ENCODE data around the gene SLC15A4.
"Not testable (repeated sequence)": the region's sequence is repeated elsewhere in the genome, so short reads cannot be mapped to it uniquely, and the experiment has no call there.

SLC15A4 gene

DNA sequence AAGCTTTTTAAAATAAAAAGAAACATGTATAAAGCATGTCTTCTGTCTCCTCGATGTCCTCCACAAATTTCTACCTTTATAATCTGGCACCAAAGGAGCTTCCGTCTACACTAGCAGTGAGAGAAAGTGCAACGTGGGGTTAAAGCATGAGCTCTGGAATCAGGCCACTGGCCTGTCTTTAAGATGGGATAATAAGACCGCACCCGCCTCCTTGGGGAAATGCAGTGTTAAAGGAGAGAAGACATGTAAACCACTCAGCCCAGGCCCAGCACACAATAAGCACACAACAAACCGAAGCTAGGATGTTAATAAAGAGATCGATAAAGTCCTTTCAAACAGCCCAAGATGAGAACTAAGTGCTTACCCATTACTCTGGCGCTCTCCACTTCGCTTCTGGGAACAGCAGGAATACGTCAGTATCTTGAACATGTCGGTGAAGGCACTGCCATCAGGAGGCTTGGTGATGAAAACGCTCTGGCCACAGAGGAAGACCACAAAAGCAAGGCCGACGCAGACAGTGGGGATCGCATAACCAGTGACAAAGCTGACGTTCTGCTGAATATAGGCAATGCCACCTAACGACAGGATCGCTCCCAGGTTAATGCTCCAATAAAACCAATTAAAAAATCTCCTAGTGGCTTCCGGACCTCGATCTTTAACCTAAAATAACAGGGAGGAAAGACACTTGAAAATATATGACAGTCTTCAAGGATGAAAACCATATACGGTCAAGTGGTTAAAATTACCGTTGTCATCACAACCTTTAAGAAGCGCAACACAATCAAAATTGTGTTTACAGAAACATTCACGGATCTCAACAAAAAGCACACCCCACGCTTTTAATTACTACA, 9.1 kb downstream of the SLC15A4 start:
- no peak for DNase-seq (ENCODE audit: low read depth in 2 of 2, low spot score in 1 of 2)

DNA sequence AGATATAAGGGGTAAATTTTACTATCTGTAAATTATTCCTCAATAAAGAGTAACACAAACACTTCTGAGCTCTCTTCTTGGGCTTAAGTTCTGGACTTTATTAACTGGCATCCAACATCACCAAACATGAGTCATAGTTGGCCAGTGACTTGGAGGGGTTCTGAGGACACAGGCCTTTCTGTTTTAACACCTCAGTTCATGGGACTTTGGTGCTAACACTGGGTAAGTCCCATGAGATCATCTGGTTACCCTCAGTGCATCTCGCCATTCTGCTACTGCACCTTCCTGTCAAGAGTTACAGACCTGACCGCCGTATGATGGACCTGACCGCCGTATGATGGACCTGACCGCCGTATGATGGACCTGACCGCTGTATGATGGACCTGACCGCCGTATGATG, 9.9 kb downstream of the SLC15A4 start:
- no peak for DNase-seq (ENCODE audit: low read depth in 2 of 2, low spot score in 1 of 2)

DNA sequence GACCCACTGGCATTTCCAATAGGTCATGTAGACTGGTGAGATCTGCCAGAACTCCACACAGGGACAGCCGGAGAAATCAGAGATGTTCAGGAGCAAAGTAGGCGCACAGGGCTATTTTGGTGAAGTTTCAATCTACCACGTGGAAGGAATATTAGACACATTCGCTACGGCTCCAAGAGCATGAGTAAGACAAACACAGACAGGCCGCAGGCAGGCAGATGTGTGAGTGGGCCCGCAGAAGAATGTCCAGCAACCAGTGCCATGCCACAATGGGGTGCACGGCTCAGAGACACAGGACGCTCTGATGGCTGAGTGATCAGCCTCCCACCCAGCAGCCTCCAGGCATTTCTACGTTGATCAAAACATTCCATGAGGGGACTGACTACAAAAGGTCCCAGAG, 10.4 kb downstream of the SLC15A4 start:
- no peak for DNase-seq (ENCODE audit: low read depth in 2 of 2, low spot score in 1 of 2)

DNA sequence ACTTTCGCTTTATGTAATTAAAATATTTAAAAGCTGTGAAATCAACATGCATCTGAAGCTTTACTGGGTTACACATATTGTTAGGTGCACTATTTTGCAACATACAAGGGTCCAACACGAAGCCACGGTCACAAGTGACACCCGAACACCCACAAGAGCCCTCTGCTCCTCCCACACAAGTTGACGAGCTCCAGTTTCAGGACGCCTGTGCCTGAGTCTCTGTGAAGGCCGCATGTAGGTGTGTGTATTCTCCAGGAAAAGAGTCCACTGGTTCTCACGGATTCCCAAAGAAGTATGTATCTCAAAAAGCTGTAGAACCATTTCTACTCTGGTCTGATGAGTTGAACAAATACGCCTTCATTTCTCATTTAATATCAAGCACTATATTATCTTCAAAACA, 12.0 kb downstream of the SLC15A4 start:
- DNase-seq (ENCODE audit: low read depth in 2 of 2, low spot score in 1 of 2) = no peak

DNA sequence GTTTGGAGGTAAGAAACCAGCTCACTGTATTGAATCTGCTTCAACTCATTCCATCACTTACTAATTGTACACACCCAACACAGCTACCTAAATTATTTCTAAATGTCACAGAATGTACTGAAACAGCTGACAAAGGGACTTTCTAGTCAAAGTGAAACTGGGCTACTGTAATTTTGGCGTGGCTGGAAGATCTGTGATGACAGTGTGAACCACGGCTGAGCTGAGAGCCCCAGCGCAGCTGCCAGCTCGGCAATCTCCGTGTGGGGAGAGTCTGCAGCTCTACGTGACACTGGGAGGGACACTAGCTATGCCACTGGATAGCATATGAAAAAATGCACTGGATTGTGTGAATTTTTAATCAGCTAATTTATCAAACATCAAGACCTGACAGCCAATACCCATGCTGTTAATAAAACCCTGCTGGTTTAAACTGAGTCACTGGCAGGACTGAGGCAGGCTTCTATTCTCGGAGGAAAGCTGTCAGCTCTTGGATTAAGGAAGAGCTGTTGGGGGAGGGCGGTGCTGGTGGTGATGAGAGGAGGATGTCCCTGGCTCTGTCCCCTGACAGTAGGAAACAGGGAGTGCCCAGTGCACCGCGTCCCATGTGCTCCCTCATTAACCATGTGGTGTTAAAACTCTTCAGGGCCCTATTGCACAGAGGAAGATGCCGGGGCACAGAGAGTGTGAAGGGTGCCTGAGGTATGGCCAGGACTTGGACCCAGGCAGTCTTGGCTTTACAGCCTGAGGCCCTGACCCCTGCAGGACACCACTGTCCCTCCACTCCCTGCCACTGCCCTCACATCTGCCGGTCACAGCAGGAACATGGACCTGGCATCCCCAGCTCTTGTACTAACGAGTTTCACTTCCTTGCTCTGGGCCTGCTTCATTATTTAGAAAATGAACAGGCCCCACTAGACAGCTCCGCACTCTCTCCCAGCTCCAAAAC, 13.3 kb downstream of the SLC15A4 start:
- DNase-seq (ENCODE audit: low read depth in 2 of 2, low spot score in 1 of 2) = no peak

DNA sequence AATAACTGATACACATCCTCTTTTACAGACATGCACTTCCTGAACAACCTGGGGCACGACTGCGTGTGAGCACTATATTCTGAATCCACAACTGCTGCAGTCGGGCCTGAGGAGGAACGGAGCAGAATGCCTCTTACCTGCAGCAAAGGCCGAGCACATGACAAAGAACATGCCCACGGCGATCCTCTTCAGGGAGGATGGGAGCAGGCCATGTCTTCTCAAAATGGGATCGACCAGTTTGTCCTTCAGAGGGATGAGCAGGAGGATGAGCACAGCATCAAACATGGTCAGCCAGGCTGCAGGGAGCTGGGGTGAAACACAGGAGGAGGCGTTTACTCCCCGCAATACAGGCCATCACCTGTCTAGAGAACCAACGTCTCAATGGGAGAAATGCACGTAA, 15.1 kb downstream of the SLC15A4 start:
- no peak for DNase-seq (ENCODE audit: low read depth in 2 of 2, low spot score in 1 of 2)

DNA sequence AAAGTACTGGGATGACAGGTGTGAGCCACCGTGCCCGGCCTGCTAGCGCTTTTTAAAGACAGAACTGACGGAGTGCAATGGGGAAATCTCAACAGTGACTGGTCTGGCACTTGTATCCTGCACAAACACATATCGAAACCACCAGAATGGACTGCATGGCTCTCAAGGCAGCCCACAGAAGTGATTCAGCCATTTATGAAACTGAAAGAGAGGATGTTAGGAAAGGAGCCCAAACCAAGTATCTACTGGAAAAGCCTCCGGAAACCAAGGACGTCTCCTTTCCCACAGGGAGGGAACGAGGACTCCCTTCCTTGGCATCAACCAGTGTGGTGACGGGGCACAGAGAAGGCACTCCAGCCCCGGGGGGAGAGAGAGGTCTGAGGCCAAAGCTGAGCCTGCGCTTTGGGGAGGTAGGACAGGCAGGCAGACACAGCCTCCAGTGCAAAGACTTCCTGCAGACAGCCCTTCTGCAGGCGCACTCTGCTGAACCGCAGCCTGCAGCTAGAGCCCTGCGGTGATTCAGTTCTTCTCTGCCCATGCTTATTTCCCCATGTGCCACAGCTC, 16.5 kb downstream of the SLC15A4 start:
- no peak for DNase-seq (ENCODE audit: low read depth in 2 of 2, low spot score in 1 of 2)

DNA sequence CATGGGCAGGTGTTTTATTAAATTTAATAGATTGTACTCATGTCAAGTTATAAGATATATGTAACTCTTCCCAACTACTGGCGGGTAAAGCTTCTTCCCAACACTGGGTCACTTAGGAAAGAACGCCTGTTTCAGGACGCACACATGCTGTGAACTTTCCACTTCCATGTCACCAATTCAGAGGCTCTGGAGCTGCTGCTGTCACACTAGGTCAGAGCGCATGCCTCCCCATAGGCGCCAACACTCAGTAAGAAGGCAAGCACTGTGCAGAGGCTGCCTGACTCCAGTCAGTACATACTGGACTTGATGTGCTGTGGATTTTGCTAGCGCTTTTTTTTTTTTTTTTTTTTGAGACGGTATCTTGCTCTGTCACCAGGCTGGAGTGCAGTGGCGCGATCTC, 17.2 kb downstream of the SLC15A4 start:
- DNase-seq (ENCODE audit: low read depth in 2 of 2, low spot score in 1 of 2) = no peak

DNA sequence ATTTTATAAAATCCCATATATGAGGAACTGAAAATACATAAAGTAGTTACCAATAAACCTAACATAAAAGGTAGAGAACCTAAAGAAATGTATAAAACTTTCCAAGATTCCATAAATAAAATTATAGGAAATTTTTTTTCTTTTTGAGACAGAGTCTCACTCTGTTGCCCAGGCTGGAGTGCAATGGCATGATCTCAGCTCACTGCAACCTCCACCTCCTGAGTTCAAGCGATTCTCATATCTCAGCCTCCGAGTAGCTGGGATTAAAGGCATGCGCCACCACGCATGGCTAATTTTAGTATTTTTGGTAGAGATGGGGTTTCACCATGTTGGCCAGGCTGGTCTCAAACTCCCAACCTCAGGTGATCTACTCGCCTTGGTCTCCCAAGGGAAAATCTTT, 18.4 kb downstream of the SLC15A4 start:
- not testable (repeated sequence) for DNase-seq (ENCODE audit: low read depth in 2 of 2, low spot score in 1 of 2)

DNA sequence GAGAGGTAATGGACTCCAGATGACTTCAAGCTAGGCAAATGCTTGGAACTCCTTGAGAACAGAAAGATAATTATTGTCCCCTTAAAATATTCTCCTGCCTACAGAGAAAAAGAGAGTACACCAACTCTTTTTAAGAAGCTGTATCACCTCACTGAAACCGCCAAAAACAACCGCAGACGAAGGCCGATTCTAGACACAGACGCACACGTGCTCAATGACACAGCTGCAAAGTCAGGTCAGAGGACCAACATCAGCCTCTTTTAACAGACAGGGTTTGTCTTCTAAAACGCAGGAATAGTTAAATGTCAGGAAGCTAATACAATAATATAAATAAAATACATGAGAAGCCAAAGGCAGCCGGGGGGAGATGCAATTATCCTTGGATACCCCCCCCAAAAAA, 19.0 kb downstream of the SLC15A4 start:
- no peak for DNase-seq (ENCODE audit: low read depth in 2 of 2, low spot score in 1 of 2)

DNA sequence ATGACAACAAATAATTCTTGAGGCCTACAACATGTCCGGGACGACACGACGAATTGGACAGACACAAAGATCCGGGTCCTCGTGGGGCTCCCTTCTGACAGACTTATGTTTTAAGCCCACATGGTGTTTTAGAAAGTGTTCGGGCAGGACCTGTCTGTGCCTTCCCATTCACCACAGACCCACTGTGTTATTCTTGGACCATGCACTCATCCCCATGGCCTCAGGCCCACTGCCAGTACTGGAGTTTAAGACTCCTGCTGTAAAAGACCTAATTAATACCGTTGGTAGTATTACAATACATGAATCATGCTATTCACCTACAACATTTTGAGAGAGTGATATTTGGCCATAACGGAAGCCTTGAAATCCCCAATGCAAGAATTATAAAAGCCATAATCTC, 20.0 kb downstream of the SLC15A4 start:
- no peak for DNase-seq (ENCODE audit: low read depth in 2 of 2, low spot score in 1 of 2)

DNA sequence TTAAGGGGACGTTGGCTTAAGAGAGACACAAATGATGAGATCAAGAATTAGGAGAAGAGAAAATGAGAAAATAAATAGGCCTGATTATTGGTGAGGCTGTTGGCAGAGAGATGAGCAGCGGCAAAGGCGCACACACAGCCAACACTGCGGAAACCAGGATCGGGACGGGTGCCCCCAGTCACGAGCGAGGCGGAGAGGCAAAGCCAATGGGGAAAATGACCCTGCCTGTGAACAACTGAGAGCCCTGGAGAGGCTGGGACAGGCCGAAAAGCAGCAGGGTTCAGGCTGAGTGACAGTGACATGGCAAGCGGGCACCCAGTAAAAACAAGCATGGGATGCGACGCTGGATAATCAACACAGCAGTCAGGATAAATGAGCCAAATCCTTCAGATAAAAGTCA, 21.0 kb downstream of the SLC15A4 start:
- DNase-seq (ENCODE audit: low read depth in 2 of 2, low spot score in 1 of 2) = no peak

DNA sequence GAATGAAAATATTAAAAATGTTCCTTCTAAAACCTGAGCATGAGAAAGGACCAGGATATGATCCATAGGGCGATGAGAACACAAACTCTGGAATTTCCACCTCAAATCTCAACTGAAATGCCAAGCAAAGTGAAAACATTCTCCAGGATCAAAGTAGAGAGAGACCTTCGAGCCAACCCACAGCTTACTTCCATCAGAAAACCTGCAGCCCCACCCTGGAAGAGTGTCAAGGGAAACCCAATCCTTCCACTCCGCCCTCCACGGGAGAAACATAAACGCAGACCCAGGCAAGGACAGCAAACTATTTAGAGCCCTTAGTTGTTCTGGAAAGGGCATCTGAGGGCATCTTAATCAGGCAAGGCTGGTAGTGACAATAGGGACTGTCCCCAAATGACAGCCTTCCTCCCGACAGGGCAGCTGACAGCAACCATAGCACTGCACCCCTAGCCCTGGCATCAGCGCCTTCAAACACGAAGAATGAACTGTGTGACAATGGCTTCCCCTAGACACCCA, 21.8 kb downstream of the SLC15A4 start:
- no peak for DNase-seq (ENCODE audit: low read depth in 2 of 2, low spot score in 1 of 2)

DNA sequence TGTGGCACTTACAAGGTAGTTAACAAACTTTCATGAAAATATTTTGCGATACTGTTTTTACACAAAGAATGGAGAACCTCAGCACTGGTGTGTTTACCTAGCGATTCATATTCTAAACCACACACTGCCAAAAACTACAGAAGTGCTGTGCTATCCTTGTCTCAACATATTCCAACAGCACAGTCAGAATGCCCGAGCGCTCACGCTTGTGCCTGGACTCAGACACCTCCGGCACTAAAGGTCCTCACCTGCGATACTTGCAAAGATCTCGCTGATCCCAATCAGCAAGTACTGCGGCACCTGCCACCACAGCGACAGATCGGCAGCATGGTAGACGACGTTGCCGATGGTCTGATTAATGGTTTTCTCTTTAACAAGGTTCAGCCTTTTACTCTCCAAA, 23.2 kb downstream of the SLC15A4 start:
- DNase-seq (ENCODE audit: low read depth in 2 of 2, low spot score in 1 of 2) = no peak

DNA sequence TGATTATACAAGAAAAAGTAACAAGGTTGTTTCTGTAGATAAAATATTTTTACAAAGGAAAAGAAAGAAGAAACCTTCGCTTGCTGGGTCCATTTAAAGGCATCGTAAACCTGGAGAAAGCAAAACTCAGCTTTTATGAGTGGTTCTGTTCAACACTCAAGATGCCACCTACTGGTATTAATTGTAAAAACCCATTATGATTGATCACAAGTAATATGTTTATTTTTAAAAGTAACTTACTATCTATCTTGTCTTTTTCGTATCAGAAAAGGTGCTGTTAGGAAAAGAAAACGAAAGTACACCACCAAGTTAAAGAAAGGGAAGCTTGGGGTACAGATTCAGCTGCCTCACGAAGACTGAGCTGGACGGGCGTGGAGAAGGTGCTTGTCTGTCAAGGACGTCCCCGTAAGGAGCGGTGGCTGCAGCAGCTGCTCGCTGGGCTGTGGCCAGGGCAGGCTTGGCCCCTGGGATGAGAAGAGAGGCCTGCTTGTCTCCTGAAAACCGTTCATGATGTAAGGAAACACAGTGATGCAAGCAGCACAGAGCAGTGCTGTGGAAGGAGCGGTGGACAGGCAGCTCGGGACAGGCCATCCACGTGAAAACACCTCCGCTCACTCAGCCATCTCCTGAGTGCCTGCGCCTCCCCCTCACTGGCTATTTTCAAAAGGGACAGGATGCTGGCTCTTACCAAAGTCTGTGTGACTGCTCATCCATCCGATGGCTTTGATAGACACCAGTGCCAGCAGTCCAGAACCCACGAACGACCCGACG, 25.0 kb downstream of the SLC15A4 start:
- DNase-seq (ENCODE audit: low read depth in 2 of 2, low spot score in 1 of 2) = no peak

DNA sequence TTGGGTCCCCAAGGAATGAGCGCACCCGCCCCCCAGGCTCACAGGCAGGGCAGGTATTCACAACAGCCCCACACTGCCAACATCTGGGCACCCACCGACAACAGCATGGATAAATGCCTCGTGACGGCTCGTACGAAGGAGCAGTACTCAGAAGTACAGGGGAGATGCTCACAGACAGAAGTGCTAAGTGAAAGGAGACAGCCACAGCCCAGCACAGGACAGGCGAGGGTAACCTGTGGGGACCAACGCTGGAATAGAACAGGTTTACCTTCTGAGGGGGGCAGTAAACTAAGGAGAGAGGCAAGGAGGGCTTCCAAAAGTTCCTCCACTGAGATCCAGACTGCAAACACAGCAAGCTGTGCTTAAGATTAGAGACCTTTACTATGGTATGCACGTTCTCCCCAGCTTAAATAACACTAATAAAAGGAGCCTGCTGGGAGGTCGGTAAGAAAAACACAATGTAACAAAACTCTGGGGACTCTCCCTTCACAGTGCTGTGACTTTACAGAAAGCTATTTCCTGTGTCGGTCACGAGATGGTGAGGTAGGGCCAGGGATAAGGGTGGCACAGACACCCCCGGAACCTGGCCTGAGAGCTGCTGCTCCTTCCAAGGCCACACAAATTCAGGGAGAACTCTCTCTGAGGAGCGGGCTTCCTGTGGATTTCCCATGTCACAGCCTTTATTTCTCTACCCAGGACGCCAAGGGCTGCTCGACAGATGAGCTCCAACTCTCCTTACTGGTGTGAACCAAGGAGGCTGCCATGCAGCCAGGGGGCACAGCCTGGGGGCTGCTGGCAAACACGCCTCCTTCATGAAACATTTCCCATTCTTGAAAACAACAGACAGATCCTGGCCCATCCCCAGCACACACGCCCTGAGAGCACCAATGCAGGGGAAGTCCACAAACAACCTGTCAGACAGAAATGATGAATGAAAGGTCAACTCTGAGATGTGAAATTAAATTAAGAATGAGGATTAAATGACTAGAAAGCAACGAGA, 26.3 kb downstream of the SLC15A4 start:
- DNase-seq (ENCODE audit: low read depth in 2 of 2, low spot score in 1 of 2) = peak in 1 of 2 donors; percentile 18

DNA sequence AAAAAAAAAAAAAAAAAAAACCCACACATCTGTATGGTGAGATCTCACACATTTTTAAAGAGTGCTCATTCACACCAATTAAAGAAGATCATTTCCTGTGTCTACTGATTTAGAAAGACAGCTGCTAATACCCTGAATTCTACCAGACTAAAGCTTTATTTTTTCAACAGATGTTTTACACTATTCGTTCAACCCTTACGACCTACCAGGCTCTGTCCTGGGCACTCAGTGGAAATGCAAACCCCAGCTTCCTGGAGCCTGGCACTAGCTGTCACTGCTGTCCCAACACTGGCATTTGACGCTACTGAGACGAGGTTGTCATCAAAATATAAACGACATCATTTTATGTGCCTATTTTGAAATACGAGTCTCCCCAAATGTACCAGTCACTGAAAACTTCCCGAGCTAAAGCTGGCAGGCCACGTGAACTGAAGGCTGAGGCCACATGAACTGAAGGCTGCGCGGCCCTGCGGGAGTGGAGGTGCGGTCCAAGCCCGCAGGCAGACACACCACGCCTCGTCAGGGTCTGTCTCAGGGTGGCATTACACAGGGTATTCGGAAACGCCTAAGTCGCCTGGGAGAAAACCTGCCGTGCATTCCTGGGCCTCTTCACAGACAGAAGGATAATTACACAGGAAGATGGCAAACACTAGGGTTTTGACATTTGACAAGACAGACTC, 27.2 kb downstream of the SLC15A4 start:
- no peak for DNase-seq (ENCODE audit: low read depth in 2 of 2, low spot score in 1 of 2)

DNA sequence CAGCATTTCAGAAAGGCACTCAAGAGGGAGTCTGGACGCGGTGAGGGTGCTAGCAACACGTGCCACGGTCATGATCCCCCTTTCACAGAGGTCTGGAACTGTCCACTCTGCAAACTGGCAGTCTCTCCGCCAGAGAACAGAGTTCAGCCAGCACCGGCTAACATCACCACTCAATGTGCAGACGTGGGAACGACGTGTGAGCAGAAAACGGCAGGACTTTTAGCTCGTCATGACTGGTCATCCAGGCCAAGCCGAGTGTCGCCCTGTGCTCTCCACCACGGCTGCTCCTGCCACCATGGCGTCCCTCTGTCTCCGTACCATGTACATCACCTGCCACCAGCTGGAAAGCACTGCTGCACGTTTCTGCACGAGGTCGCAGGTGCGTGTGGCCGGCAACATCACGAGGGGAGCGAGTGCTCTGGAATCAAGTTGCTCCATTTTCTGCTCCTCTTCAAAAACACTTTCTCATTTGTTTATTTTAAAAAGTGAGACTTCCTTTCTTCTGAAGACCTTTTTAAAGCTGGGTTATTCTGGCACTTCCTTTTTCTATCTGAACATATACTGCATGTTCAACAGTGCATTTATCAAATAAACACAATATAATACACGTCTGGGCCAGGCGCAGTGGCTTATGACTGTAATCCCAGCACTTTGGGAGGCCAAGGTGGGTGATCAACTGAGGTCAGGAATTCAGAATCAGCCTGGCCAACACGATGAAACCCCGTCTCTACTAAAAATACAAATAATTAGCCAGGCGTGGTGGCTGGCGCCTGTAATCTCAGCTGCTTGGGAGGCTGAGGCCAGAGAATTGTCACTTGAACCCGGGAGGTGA, 28.0 kb downstream of the SLC15A4 start:
- DNase-seq (ENCODE audit: low read depth in 2 of 2, low spot score in 1 of 2) = no peak

Data from stimulated activated CD8-positive, alpha-beta memory T cell treated with anti-CD3 and anti-CD28 coated beads, Interleukin-4, amount 100 ng/mL, for 4 hours (primary cell).